KOPT-K1 (cell line): ENCODE results near the gene LRRC36.

Experiments
- H3K27ac ChIP-seq: fragments of 200-600 bp; sonication (generic); 2 replicates; pipeline ENCODE4 v1.5.1; 2016; ENCODE audit warnings: antibody characterized with exemption, mild to moderate bottlenecking, low read depth, low read length; ENCODE audit not compliant: poor library complexity, severe bottlenecking
- H3K36me3 ChIP-seq: fragments of 200-600 bp; sonication (generic); 2 replicates; pipeline ENCODE4 v1.5.1; 2017; ENCODE audit warnings: antibody characterized with exemption, mild to moderate bottlenecking, low read length, moderate library complexity; ENCODE audit not compliant: insufficient read depth
- H3K9me3 ChIP-seq: fragments of 200-600 bp; sonication (generic); 2 replicates; pipeline ENCODE4 v1.5.1; 2017; ENCODE audit warnings: antibody characterized with exemption, low read length, mild to moderate bottlenecking; ENCODE audit not compliant: insufficient read depth, poor library complexity, severe bottlenecking

The LRRC36 gene

GRCh38 chr16:67425580-67425979, 99.0 kb downstream of the LRRC36 start:
- no peaks in the 10 kb centered on the region for H3K9me3 ChIP-seq
- no peak overlapping the region for H3K27ac ChIP-seq
- H3K36me3 ChIP-seq, result no peaks in the 10 kb centered on the region

GRCh38 chr16:67426022-67426421, 99.4 kb downstream of the LRRC36 start:
- H3K9me3 ChIP-seq, result no peaks in the 10 kb centered on the region
- no peak overlapping the region for H3K27ac ChIP-seq
- no peaks in the 10 kb centered on the region for H3K36me3 ChIP-seq

GRCh38 chr16:67426950-67427349, 100.3 kb downstream of the LRRC36 start:
- no peaks in the 10 kb centered on the region for H3K36me3 ChIP-seq
- no peak overlapping the region for H3K27ac ChIP-seq
- no peaks in the 10 kb centered on the region for H3K9me3 ChIP-seq

GRCh38 chr16:67428146-67428731, 101.6 kb downstream of the LRRC36 start:
- no peaks in the 10 kb centered on the region for H3K36me3 ChIP-seq
- no peaks in the 10 kb centered on the region for H3K9me3 ChIP-seq
- no peak overlapping the region for H3K27ac ChIP-seq

- Histone ChIP-seq H3K9me3 (no peaks in the 10 kb centered on the region), H3K36me3 (no peaks in the 10 kb centered on the region), H3K27ac (no peak overlapping the region)
Measured at GRCh38 chr16:67429053-67429798, 102.6 kb downstream of the LRRC36 start.

GRCh38 chr16:67429799-67430503, 103.3 kb downstream of the LRRC36 start:
- Histone ChIP-seq H3K27ac (no peak overlapping the region), H3K9me3 (no peaks in the 10 kb centered on the region), H3K36me3 (no peaks in the 10 kb centered on the region)

- no peaks in the 10 kb centered on the region for H3K36me3 ChIP-seq
- H3K9me3 ChIP-seq, result no peaks in the 10 kb centered on the region
- no peak overlapping the region for H3K27ac ChIP-seq
Measured at GRCh38 chr16:67430504-67430976, 103.9 kb downstream of the LRRC36 start.

- Histone ChIP-seq H3K36me3 (no peaks in the 10 kb centered on the region), H3K27ac (no peak within 1 kb of the TSS), H3K9me3 (no peaks in the 10 kb centered on the region)
Measured at GRCh38 chr16:67430977-67431774, 104.6 kb downstream of the LRRC36 start, which contains the start of gene HSD11B2. HSD11B2 (plus strand) TSS chr16:67431121; CDS start chr16:67431249, 128 bp downstream.

- no peak overlapping the region for H3K27ac ChIP-seq
- H3K36me3 ChIP-seq, result peaks cover under 1% of the 10 kb centered on the region; the same call in 1 of the 2 replicates
- H3K9me3 ChIP-seq, result no peaks in the 10 kb centered on the region
Measured at GRCh38 chr16:67431775-67432505, 105.3 kb downstream of the LRRC36 start.

GRCh38 chr16:67432506-67432890, 105.9 kb downstream of the LRRC36 start:
- H3K9me3 ChIP-seq, result no peaks in the 10 kb centered on the region
- no peak overlapping the region for H3K27ac ChIP-seq
- peaks cover 5% of the 10 kb centered on the region; the same call in 1 of the 2 replicates for H3K36me3 ChIP-seq

GRCh38 chr16:67433131-67433719, 106.6 kb downstream of the LRRC36 start:
- Histone ChIP-seq H3K36me3 (peaks cover 12% of the 10 kb centered on the region; the same call in 1 of the 2 replicates), H3K27ac (no peak overlapping the region), H3K9me3 (no peaks in the 10 kb centered on the region)
